SK-N-SH (cell line): Measurements from ENCODE around the gene LYPD4. TPM values are rescaled to one million over a fixed set of nuclear protein-coding genes. Genes with fewer than 3 reads are reported as not detected.

Experiments used
- CTCF ChIA-PET: fragments of 300-600, 350-600 bp; formaldehyde crosslinking; extraction: SDS; loops from one replicate; lab custom pipeline; 2021; lab: Yijun Ruan, JAX
- POLR2A ChIA-PET: fragments of 350-600 bp; sonication (Branson Sonifier 250); formaldehyde crosslinking; extraction: SDS; loops from one replicate; lab custom pipeline; 2020; ENCODE audit warnings: antibody characterized with exemption, inconsistent platforms; lab: Yijun Ruan, JAX
- DNase-seq: peaks from one replicate; pipeline ENCODE4 v3.0.0; 2012
- H2AFZ ChIP-seq: fragments of 200-600 bp; sonication (generic); 2 replicates; pipeline ENCODE4 v1.8.1; 2016; ENCODE audit warnings: antibody characterized with exemption, mild to moderate bottlenecking, low read depth
- H3F3A ChIP-seq: fragments of 200-600 bp; sonication (generic); replicated peaks from 2 replicates; pipeline ENCODE3; 2016; ENCODE audit warnings: antibody characterized with exemption, mild to moderate bottlenecking; ENCODE audit not compliant: insufficient read depth
- H3K27ac ChIP-seq, 2 experiments: fragments of 200-500 bp in 1 of 2; fragments of 200-600 bp in 1 of 2; sonication (Bioruptor generic) in 1 of 2; sonication (generic), shearing (Covaris generic) in 1 of 2; 2 replicates each; pipeline versions ENCODE4 v1.5.1 to v1.6.1; 2014 to 2016; ENCODE audit warnings: low read depth in 2 of 2, inconsistent platforms in 1 of 2, low read length in 1 of 2, mild to moderate bottlenecking in 1 of 2, mixed read lengths in 1 of 2
- H3K27me3 ChIP-seq: fragments of 200-600 bp; sonication (generic), shearing (Covaris generic); 2 replicates; pipeline ENCODE4 v1.6.1; 2016; ENCODE audit warnings: mixed run types; ENCODE audit not compliant: insufficient read depth
- H3K36me3 ChIP-seq, 2 experiments: fragments of 200-500 bp in 1 of 2; fragments of 200-600 bp in 1 of 2; sonication (Bioruptor generic) in 1 of 2; sonication (generic) in 1 of 2; replicated peaks in 1 of 2; 2 replicates each; pipeline versions ENCODE3 to v1.5.1; 2014 to 2016; ENCODE audit warnings: low read length in 1 of 2, mild to moderate bottlenecking in 1 of 2; ENCODE audit not compliant: insufficient read depth in 2 of 2, control insufficient read depth in 1 of 2
- H3K4me1 ChIP-seq, 2 experiments: fragments of 200-500 bp in 1 of 2; fragments of 200-600 bp in 1 of 2; sonication (Bioruptor generic) in 1 of 2; sonication (generic), shearing (Covaris generic) in 1 of 2; 2 replicates each; pipeline versions ENCODE4 v1.5.1 to v1.6.1; 2014 to 2016; ENCODE audit warnings: low read depth in 1 of 2, low read length in 1 of 2, mixed run types in 1 of 2; ENCODE audit not compliant: insufficient read depth in 2 of 2, control insufficient read depth in 1 of 2
- H3K4me2 ChIP-seq: fragments of 200-600 bp; sonication (generic), shearing (Covaris generic); 2 replicates; pipeline ENCODE4 v1.6.1; 2017; ENCODE audit warnings: mixed run types
- H3K4me3 ChIP-seq, 2 experiments: fragments of 200-500 bp in 1 of 2; fragments of 200-600 bp in 1 of 2; sonication (Bioruptor generic) in 1 of 2; sonication (generic), shearing (Covaris generic) in 1 of 2; 2 replicates each; pipeline versions ENCODE4 v1.5.1 to v1.8.1; 2014 to 2016; ENCODE audit warnings: low read depth in 2 of 2, inconsistent platforms in 1 of 2, low read length in 1 of 2, mild to moderate bottlenecking in 1 of 2, mixed read lengths in 1 of 2, moderate library complexity in 1 of 2
- H3K79me2 ChIP-seq: fragments of 200-600 bp; sonication (generic); 2 replicates; pipeline ENCODE4 v1.8.1; 2017; ENCODE audit warnings: mild to moderate bottlenecking; ENCODE audit not compliant: insufficient read depth
- H3K9ac ChIP-seq: fragments of 200-600 bp; sonication (generic); 2 replicates; pipeline ENCODE4 v1.6.1; 2017; ENCODE audit warnings: mixed run types
- H3K9me2 ChIP-seq: fragments of 200-600 bp; sonication (generic); 2 replicates; pipeline ENCODE4 v1.6.1; 2017; ENCODE audit warnings: mixed run types
- H3K9me3 ChIP-seq: fragments of 200-600 bp; sonication (generic); 2 replicates; pipeline ENCODE4 v1.6.1; 2017; ENCODE audit warnings: mixed run types, mild to moderate bottlenecking, moderate library complexity
- H4K20me1 ChIP-seq: fragments of 200-600 bp; sonication (generic); 2 replicates; pipeline ENCODE4 v1.6.1; 2017; ENCODE audit warnings: mild to moderate bottlenecking, mixed run types; ENCODE audit not compliant: insufficient read depth
- CHD2 ChIP-seq: fragments of 150-350 bp; IDR thresholded peaks from 2 replicates; pipeline ENCODE4 v1.6.1; 2018; ENCODE audit warnings: low read length; ENCODE audit not compliant: partially characterized antibody
- CTCF ChIP-seq: fragments of 200-600 bp; sonication (generic); IDR thresholded peaks from 2 replicates; pipeline ENCODE4 v1.6.1; 2017; ENCODE audit warnings: antibody characterized with exemption, mild to moderate bottlenecking, moderate library complexity
- ELF1 ChIP-seq: IDR thresholded peaks from 2 replicates; pipeline ENCODE4 v1.4.0; 2012
- FOXM1 ChIP-seq: IDR thresholded peaks from 2 replicates; pipeline ENCODE4 v1.4.0; 2012; ENCODE audit warnings: low read depth, mild to moderate bottlenecking
- GABPA ChIP-seq: IDR thresholded peaks from 2 replicates; pipeline ENCODE4 v1.4.0; 2012; ENCODE audit warnings: low read depth, mild to moderate bottlenecking
- MAX ChIP-seq: IDR thresholded peaks from 2 replicates; pipeline ENCODE4 v1.4.0; 2012; ENCODE audit warnings: low read depth
- MXI1 ChIP-seq: IDR thresholded peaks from 2 replicates; pipeline ENCODE4 v1.6.1; 2012; ENCODE audit warnings: mild to moderate bottlenecking, low read depth, low read length, improper control_type of control experiment
- PBX3 ChIP-seq: IDR thresholded peaks from 2 replicates; pipeline ENCODE4; 2012
- POLR2AphosphoS5 ChIP-seq: IDR thresholded peaks from 2 replicates; pipeline ENCODE4 v1.6.1; 2012; ENCODE audit warnings: low read depth, low read length
- RCOR1 ChIP-seq: fragments of 150-350 bp; IDR thresholded peaks from 2 replicates; pipeline ENCODE4 v1.6.1; 2017; ENCODE audit warnings: antibody characterized with exemption, low read length
- REST ChIP-seq: IDR thresholded peaks from 2 replicates; pipeline ENCODE4 v1.6.1; 2012; ENCODE audit warnings: mild to moderate bottlenecking, low read depth, low read length, moderate library complexity
- RXRA ChIP-seq: IDR thresholded peaks from 2 replicates; pipeline ENCODE4 v1.4.0; 2012; ENCODE audit warnings: low read depth, mild to moderate bottlenecking, borderline replicate concordance
- SIN3A ChIP-seq: IDR thresholded peaks from 2 replicates; pipeline ENCODE4 v1.6.1; 2012; ENCODE audit warnings: low read depth, mild to moderate bottlenecking, low read length, moderate library complexity, borderline replicate concordance
- TAF1 ChIP-seq: IDR thresholded peaks from 2 replicates; pipeline ENCODE4 v1.6.1; 2012; ENCODE audit warnings: low read depth, mild to moderate bottlenecking, low read length, moderate library complexity, borderline replicate concordance
- TCF12 ChIP-seq: IDR thresholded peaks from 2 replicates; pipeline ENCODE4 v1.4.0; 2012
- TEAD4 ChIP-seq: IDR thresholded peaks from 2 replicates; pipeline ENCODE4 v1.4.0; 2012; ENCODE audit warnings: mild to moderate bottlenecking, borderline replicate concordance; ENCODE audit not compliant: insufficient read depth
- USF2 ChIP-seq: fragments of 150-350 bp; IDR thresholded peaks from 2 replicates; pipeline ENCODE4 v1.6.1; 2017; ENCODE audit warnings: antibody characterized with exemption, low read length, low read depth, borderline replicate concordance
- ZBTB33 ChIP-seq: IDR thresholded peaks from 2 replicates; pipeline ENCODE4 v1.4.0; 2012; ENCODE audit warnings: low read depth, borderline replicate concordance
- WGBS: methylation state at CpG from one replicate; pipeline ENCODE4 v1.1.6; 2017; ENCODE audit warnings: low lambda C conversion rate; 5-methylcytosine and 5-hydroxymethylcytosine counted together
- polyA plus RNA-seq, 3 experiments: library from polyadenylated mRNA; depleted of rRNA; stranded (reverse); fragments of >200 nt; gene quantifications; 2 replicates each; pipeline ENCODE4 v1.2.3, GENCODE V29; 2012

Gene LYPD4
- polyA plus RNA-seq, 1 of the 3 experiments (the other 2 are of a cell fraction): not detected

GRCh38 chr19:41859618-41860418, 15.3 kb upstream of the LYPD4 start, which contains the start of gene RPS19:
Gene RPS19, plus strand, starts transcription at chr19:41860255. Its CDS starts 520 bp downstream, at chr19:41860775.
- DNase-seq: peak; percentile 98
- H3K79me2 ChIP-seq: peaks cover 48% of the 10 kb centered on the region
- peak within 1 kb of the TSS; percentile 81 for H2AFZ ChIP-seq
- H3K9ac ChIP-seq: peak within 1 kb of the TSS; percentile 98
- H3K4me2 ChIP-seq: peak within 1 kb of the TSS; percentile 88
- peaks cover 15% of the 10 kb centered on the region for H3F3A ChIP-seq
- H3K4me3 ChIP-seq: peak within 1 kb of the TSS; percentile 83 to 93
- H3K9me2 ChIP-seq: no peaks in the 10 kb centered on the region
- H3K9me3 ChIP-seq: no peaks in the 10 kb centered on the region
- H3K27me3 ChIP-seq: peaks cover 12% of the 10 kb centered on the region; the same call in 1 of the 2 replicates
- H3K36me3 ChIP-seq: peaks cover 39 to 42% of the 10 kb centered on the region in 2 experiments
- peak; percentile 96 for TF ChIP-seq POLR2AphosphoS5
- TF ChIP-seq SIN3A: peak; percentile 99
- no peak for TF ChIP-seq RCOR1
- peak; percentile 98 for TF ChIP-seq TAF1
- peak; percentile 40; the same call in 1 of the 2 replicates for TF ChIP-seq TCF12
- TF ChIP-seq CTCF: peak; percentile 52
- TF ChIP-seq GABPA: peak; percentile 95
- TF ChIP-seq TEAD4: no peak
- peak; percentile 99 for TF ChIP-seq CHD2
- TF ChIP-seq ZBTB33: peak; percentile 97
- no peak for TF ChIP-seq USF2
- TF ChIP-seq MAX: peak; percentile 87
- TF ChIP-seq PBX3: 0 out of 2 replicates have a peak, but pooled peaks have one; percentile 19
- TF ChIP-seq REST: peak; percentile 76
- peak; percentile 74 for TF ChIP-seq MXI1
- peak; percentile 100 for TF ChIP-seq ELF1
- no peak for TF ChIP-seq FOXM1
- no peak for TF ChIP-seq RXRA
- peaks cover 37% of the 10 kb centered on the region for H4K20me1 ChIP-seq
- under 1% methylated on average over 53 of the region's 76 CpGs for WGBS
- ChIA-PET POLR2A (interaction anchor here (0.6 to 2.1 kb wide), 15 partner anchors 8 to 1082 kb away, joined by 3 to 14 read pairs (median 4); partner anchors contain the start of genes CD79A, RAB4B and RABAC1), CTCF (interaction anchor here (0.7 to 3.1 kb wide), 18 partner anchors 9 to 173 kb away, joined by 3 to 21 read pairs (median 4); partner anchors contain the start of genes ARHGEF1 and RABAC1)
- H3K27ac ChIP-seq: peak within 1 kb of the TSS; percentile 97 to 99
- peaks cover 34 to 39% of the 10 kb centered on the region in 2 experiments for H3K4me1 ChIP-seq
